Epithelial cell of proximal tubule (primary cell): ENCODE data around the gene RASSF5. TPM values are rescaled to one million over a fixed set of nuclear protein-coding genes. Genes with fewer than 3 reads are reported as not detected.
A peak's percentile ranks its signal among the peaks of the same experiment; 100 is the strongest.

Experiments used
- DNase-seq: peaks from one replicate; pipeline ENCODE4 v3.0.0-alpha.2; 2011; ENCODE audit warnings: low read depth
- H3K4me3 ChIP-seq: 2 replicates; pipeline ENCODE4 v1.5.1; 2011; ENCODE audit warnings: low read depth, mild to moderate bottlenecking, low read length
- CTCF ChIP-seq: conservative IDR thresholded peaks from 2 replicates; pipeline ENCODE4 v1.5.1; 2012; ENCODE audit warnings: low read depth, mild to moderate bottlenecking, low read length
- total RNA-seq: library from RNA; depleted of rRNA; stranded (reverse); fragments of >200 nt; gene quantifications from 2 replicates; pipeline ENCODE4 v1.2.3, GENCODE V29; 2015

The RASSF5 gene
- total RNA-seq: 3.5 and 4.7 TPM in 2 replicates

GRCh38 chr1:206507284-206508129 lies at the start of gene RASSF5:
TSS of gene RASSF5 (plus strand) at chr1:206507531. CDS start at chr1:206507603, 72 bp downstream.
- peak within 1 kb of the TSS; percentile 56 for H3K4me3 ChIP-seq
- DNase-seq: no peak
- TF ChIP-seq CTCF: no peak

GRCh38 chr1:206459703-206460102 lies 47.6 kb upstream of the RASSF5 start:
- TF ChIP-seq CTCF: no peak
- no peak for DNase-seq
- H3K4me3 ChIP-seq: no peak overlapping the region

GRCh38 chr1:206460836-206461426 lies 46.4 kb upstream of the RASSF5 start:
- no peak for DNase-seq
- H3K4me3 ChIP-seq: no peak overlapping the region
- no peak for TF ChIP-seq CTCF

GRCh38 chr1:206461602-206462455 lies 45.5 kb upstream of the RASSF5 start:
- TF ChIP-seq CTCF: peak; percentile 90
- DNase-seq: no peak
- H3K4me3 ChIP-seq: no peak overlapping the region

GRCh38 chr1:206463137-206463536 lies 44.2 kb upstream of the RASSF5 start:
- DNase-seq: no peak
- no peak for TF ChIP-seq CTCF

GRCh38 chr1:206463911-206464310 lies 43.4 kb upstream of the RASSF5 start:
- no peak overlapping the region for H3K4me3 ChIP-seq
- DNase-seq: no peak
- no peak for TF ChIP-seq CTCF

More at GRCh38 chr1:206463137-206463536, 44.2 kb upstream of the RASSF5 start:
- H3K4me3 ChIP-seq: no peak overlapping the region
